Raji (cell line): ENCODE data around the gene NPAT.
A peak's percentile ranks its signal among the peaks of the same experiment; 100 is the strongest.

Experiments used
- POLR2A ChIP-seq: IDR thresholded peaks from 2 replicates; pipeline ENCODE4 v1.6.1; 2011; ENCODE audit warnings: low read depth, low read length, control low read depth; ENCODE audit not compliant: insufficient read depth

NPAT gene

DNA sequence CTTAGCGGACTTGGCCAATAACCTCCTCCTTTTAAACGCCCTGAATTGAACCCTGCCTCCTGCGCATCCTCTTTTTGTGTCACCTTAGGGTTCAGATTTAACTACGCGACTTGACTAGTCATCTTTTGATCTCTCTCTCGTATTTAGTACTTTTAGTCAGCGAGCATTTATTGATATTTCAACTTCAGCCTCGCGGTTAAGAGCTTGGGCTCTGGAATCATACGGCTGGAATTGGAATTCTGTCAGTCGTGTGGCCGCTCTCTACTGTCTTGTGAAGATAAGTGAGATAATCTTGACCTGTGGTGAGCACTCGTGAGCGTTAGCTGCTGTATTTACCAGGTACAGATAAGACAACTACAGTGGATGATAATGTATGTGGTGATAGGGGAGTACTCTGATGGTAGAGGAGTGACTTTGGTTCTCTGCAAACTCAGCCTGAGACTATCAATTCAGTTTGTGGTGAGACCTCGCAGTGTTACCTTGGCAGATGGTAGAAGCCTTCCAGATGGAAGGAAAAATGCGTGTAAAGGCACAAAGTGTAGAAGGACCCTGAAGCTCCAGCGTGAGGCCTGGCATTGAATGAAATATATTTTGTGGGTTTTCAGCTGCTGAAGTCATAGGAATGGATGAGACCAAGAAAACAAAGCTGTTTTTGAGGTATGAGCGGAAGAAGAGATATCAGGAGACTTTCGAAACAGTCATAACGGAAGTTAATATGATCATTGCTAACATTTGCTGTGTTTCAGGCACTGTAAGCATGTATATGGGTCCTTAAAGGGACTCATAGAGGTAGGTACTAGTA, 1.1 kb upstream of the NPAT start:
- no peak for TF ChIP-seq POLR2A

- peak; percentile 74; the same call in 1 of the 2 replicates for TF ChIP-seq POLR2A
Measured at GRCh38 chr11:108221911-108222573, 396 bp downstream of the NPAT start.

GRCh38 chr11:108221371-108221770, 1.1 kb downstream of the NPAT start:
- no peak for TF ChIP-seq POLR2A

DNA sequence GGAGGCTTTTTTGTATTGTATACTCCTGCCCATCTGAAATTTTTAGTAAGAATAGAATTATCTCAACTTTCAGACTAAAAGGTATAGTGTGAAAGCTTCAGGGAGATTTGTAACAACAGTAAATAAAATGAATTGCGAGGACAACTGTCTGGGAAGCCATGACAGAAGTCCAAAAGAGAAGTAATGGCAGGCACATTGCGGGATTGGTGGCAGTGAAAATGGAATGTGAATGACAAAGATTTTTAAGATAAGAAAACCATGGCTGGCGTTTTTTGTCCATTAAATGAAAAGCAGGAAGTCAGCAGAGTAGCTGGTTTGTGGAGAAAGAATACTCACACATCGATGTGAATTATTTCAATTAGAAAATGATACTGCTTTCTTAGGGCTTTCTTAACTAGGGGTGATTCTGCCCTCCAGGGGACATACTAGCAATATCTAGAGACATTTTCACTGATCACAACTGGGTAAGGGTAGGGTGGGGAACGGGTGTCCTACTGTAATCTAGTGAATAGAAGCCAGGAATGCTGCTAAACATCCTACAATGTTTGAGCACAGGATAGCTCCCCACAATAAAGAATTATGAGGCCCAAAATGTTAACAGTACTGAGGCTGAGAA, 1.6 kb downstream of the NPAT start:
- TF ChIP-seq POLR2A, result no peak

DNA sequence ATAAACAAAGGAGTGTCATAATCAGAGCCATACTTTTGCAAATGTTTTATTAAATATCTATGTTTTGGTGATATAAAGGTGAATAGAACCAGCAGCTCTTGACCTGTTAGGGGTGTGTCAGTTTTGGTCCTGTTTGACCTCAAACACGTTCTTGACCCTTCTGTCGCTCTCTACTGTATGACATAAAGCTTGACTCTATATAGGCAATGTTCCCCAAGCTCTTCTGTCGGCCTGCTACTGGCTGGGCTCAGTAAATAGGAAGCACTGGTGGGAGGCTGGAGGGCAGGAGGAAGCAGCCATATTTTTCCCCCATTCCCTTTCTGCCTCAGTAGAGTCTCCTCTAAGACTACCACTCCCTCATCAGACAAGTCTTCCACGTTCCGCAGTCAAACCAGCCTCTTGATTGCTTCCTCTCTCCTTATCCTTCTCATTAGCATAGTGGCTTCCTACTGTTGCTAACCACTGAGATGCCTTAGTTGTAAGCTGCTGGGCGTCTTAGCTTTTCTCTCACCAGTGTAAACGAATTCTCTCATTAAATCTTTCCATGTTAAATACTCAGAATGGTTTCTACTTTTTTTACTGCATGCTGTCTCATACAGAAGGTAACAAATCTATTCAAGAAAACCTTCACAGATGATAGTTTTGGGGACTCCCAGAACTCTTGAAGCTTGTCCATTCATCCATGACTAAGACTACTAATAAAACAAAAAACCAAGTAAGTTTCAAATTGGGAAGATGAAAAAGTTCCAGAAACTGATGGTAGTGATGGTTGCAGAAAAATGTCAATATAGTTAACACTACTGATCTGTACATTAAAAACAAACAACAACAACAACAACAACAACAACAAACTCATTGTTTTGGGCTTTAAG, 3.3 kb downstream of the NPAT start:
- no peak for TF ChIP-seq POLR2A

- no peak for TF ChIP-seq POLR2A
Measured at GRCh38 chr11:108218455-108218854, 4.0 kb downstream of the NPAT start.

- no peak for TF ChIP-seq POLR2A
Measured at GRCh38 chr11:108216988-108217387, 5.5 kb downstream of the NPAT start.

- no peak for TF ChIP-seq POLR2A
Measured at GRCh38 chr11:108213784-108214183, 8.7 kb downstream of the NPAT start.

GRCh38 chr11:108210441-108210840, 12.0 kb downstream of the NPAT start:
- TF ChIP-seq POLR2A, result no peak

DNA sequence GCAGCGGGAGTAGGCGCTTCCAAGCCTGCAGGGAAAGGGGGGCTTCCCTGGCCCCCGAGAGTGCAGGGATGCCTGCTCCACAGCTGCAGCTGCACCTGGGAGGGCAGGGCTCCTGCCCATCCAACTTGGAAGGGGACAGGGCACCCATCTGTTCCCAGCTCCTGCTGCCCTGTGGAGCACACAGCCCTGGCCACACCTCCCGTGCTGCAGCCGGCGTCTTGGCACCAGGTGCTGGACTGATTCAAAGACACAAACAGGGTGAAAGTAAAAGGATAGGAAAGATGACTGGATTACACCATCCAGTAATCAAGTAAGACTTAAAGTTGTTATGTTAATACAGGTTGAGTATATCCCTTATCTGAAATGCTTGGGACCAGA, 14.8 kb downstream of the NPAT start:
- no peak for TF ChIP-seq POLR2A

DNA sequence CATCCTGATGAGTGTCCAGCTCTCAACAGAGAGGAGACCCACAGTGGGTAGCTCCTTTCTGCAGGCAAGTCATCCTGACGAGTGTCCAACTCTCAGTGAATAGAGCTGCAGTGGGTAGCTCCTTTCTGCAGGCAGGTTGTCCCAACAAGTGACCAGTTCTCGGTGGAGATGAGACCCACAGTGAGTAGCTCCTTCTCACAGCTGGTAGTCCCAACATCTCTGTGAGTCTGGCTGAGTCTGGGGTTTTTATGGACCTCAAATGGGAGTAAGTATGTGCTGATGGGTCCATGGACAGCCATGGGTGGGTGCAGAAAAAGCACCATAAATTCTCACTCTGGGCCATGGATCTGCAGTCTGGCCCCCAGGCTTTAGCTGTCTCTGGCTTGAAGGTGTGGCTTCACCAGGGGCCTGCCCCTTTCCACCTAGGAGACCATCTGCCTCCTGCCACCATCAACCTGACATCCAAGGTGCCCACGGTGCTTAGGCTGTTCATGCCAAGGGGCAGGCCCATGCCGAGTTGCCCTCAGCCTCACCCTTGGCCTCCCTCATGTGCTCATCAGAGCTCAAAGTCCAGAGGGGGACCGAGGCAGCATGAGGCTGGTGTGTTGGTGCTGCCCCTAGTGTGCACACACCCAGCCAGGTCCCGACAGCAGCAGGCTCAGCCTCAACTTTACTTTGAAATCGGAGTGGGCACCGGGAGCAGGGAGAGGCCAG, 15.3 kb downstream of the NPAT start:
- TF ChIP-seq POLR2A, result no peak

- no peak for TF ChIP-seq POLR2A
Measured at GRCh38 chr11:108206171-108206570, 16.3 kb downstream of the NPAT start.

GRCh38 chr11:108204929-108205499, 17.4 kb downstream of the NPAT start:
- no peak for TF ChIP-seq POLR2A

GRCh38 chr11:108204376-108204775, 18.1 kb downstream of the NPAT start:
- no peak for TF ChIP-seq POLR2A
